Raji (cell line): ENCODE data around the gene LAMC1.

ENCODE experiments used
- POLR2A ChIP-seq: IDR thresholded peaks from 2 replicates; pipeline ENCODE4 v1.6.1; 2011; ENCODE audit warnings: low read depth, low read length, control low read depth; ENCODE audit not compliant: insufficient read depth

Gene LAMC1

DNA sequence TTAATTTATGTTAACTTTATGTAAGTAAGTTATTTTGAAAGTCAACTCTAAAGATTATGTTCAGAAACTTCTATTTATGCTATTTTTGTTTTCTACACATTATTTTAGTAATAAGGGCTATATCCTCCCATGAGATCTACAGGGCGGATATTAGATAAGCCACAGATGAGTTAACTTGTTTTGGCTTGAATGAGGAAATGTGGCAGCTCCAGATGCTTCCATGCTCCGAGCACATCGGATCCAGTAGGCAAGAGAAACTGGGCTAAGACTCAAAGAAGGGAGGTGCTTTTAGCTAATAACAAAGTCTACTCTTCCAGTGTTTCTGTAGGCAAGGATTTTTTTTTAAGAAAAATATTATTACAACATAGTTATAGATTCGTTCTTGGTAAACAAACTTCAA, 20.0 kb upstream of the LAMC1 start:
- TF ChIP-seq POLR2A: no peak

- TF ChIP-seq POLR2A: no peak
Measured at GRCh38 chr1:183004141-183004540, 19.1 kb upstream of the LAMC1 start.

- no peak for TF ChIP-seq POLR2A
Measured at GRCh38 chr1:183011859-183012258, 11.4 kb upstream of the LAMC1 start.

DNA sequence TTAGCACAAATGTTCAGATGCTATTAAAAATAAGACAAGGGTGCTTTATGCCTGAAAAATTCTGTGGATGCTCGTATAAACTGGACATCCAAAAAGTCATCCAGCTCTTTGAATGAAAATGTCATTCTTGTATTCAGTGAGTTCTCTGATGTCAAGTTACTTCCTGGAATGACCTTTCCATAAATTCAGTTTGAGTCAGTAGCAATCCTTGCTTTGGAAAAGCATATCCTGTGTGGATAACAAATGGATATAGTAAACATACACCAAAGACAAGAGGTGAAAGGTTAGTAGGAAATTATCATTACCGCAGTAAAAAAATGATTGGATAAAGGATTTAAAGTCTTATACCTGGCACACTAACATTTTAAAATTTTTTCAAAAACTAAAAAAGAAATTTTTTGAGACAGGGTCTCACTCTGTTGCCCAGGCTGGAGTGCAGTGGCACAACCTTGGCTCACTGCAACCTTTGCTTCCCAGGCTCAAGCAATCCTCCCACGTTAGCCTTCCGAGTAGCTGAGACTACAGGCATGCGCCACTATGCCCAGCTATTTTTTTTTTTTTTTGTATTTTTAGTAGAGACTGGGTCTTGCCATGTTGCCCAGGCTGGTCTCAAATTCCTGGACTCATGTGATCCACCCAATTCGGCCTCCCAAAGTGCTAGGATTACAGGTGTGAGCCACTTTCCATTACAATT, 10.8 kb upstream of the LAMC1 start:
- no peak for TF ChIP-seq POLR2A

- no peak for TF ChIP-seq POLR2A
Measured at GRCh38 chr1:183019139-183019740, 4.0 kb upstream of the LAMC1 start.

- TF ChIP-seq POLR2A: no peak
Measured at GRCh38 chr1:183019860-183020259, 3.4 kb upstream of the LAMC1 start.

DNA sequence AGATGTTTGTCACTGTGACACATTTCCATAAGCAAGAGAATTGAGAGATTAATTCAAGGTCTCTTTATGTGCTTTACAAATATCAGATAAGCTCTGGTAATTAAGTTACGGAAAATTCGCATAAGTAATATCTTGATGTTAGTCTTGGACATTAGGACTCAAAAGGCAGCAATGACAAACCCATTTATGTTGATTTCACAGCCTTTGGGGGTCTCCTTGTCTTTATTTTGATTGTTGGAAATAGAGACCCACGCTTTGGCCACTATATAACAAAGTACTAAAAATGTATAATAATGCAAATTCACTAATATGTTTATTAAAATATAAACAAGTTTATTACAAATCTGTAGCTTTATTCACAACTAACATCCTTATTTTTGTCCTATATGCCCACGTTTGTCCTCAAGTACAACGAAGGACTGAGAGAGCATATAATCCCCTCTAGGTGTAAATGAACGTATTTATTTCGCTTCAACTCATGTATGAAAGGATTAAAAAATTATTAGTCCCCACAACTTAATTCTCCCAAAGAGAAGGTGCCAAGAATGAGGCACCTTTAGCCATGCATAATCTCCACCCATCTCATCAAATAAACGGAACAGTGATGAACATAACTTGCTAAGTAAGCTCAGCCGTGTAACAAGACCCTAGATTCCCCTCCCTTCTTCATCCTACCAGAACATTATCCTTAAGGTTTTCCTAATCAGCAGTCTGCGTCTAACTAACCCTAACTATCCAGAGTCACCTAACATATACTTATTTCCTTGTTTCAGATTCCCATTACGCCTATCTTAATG, 1.6 kb upstream of the LAMC1 start:
- TF ChIP-seq POLR2A: no peak

- TF ChIP-seq POLR2A: peak; percentile 49; the same call in 1 of the 2 replicates
Measured at GRCh38 chr1:183022202-183023145, 746 bp upstream of the LAMC1 start.

DNA sequence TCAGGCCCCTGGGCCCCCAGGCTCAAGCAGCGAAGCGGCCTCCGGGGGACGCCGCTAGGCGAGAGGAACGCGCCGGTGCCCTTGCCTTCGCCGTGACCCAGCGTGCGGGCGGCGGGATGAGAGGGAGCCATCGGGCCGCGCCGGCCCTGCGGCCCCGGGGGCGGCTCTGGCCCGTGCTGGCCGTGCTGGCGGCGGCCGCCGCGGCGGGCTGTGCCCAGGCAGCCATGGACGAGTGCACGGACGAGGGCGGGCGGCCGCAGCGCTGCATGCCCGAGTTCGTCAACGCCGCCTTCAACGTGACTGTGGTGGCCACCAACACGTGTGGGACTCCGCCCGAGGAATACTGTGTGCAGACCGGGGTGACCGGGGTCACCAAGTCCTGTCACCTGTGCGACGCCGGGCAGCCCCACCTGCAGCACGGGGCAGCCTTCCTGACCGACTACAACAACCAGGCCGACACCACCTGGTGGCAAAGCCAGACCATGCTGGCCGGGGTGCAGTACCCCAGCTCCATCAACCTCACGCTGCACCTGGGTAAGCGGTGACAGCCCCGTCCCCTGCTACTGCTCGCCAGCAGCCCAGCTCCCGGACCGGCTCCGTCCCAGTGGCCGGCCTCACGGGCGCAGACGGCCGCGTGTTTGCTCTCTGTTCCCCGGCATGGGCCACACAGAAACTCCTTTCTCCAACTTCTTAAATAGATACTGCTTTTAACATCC, 539 bp downstream of the LAMC1 start:
- TF ChIP-seq POLR2A: peak; percentile 53

DNA sequence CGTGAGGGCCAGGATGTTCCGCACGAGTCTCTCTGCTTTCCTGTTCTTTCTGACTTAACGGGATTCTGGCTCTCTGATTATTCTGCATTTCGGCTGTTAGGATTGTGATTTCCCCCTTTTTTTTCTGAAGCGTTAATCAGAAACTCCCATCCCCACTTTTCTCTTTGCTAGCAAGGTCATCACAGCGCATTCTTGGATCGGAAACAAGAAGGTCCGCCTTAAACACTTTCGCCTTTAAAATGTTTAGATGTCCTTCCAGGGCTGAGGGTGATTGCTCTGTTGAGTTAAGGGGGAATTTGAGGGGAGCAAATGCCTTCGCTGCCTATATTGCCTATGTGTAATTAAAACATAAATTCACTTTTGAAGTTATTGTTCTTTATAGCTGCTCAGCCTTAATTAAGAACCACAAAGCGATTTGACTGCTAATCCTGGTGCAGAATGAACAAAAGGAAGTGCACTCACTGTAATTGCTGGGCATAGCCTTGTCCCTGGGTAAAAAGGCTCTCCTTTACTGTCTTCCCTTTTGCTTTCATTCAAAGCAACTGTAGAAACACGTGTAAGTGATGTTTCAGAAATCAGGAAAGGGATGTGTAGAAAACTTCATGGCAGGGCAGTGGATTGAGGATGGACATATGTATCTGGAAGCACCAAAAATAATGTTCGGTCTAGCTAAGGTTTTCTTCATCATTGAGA, 1.2 kb downstream of the LAMC1 start:
- TF ChIP-seq POLR2A: no peak

DNA sequence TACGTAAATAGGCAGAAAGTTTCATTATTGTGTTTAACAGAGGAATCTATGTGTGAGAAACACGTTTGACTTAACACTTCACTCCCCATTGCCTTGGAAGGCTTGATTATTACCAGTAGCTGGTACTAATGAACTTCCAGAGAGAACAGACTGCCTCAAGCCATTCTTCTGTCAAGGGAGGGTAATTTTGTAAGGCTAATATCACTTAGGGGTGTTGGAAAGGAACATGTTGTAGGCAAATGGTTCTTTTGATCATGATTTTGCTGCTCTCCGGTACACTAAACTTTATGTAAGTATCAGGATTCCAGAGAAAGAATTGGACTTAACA, 1.8 kb downstream of the LAMC1 start:
- TF ChIP-seq POLR2A: no peak

DNA sequence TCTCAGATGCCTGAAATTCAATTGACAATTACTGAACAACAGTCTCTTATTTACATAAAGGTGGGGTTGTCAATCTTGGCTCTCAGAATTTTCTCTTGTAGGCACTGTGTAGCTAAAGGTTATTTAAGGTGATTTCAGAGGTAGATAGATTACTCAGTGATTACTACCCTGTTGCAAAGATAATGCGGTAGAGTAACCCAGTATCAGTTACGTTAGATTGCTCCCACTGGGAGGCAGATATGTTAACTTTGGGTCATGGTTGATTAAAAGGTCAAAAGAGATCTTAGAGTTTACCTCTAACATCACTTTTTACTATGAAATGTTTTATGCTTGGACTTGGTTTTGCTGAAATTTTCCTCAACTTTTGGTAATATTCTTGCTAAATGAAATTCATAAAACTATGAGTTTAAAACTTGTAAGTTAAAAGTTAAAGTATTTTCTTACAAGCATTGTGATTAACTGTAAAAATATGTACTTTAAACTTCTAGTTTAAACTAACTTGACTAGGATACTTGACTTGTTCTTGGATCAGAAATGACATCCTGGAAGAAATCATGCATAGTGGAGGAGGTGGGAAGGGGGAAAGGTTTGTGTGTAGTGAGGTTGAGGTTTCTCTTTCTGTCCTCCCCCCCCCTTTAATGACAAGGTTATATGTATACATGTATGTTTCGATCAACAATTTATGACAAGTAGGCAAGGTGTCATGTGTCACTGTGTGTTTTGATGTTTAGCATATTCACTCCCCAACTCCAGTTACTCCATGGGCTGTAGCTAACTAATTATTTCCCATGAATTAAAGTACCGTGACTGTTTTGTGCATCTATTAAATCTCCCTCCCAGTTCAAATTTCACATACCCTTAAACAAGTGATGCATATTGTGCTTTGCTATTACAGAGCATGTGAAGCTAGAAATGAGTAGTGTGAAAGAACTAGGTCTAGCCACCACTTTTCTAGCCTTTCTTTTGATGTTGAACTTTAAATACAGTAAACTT, 2.9 kb downstream of the LAMC1 start:
- no peak for TF ChIP-seq POLR2A

- no peak for TF ChIP-seq POLR2A
Measured at GRCh38 chr1:183027031-183027430, 3.8 kb downstream of the LAMC1 start.
